Spinal cord (tissue), 10 donors: ENCODE measurements around the gene STRN. TPM values are rescaled to one million over a fixed set of nuclear protein-coding genes. Genes with fewer than 3 reads are reported as not detected.

Source experiments
- DNase-seq, 6 donors: peaks; one replicate each; pipeline versions ENCODE4 v3.0.0 to v3.0.0-alpha.2; 2013 to 2015; ENCODE audit warnings: low spot score in 6 of 6, low read depth in 4 of 6
- H3K27ac ChIP-seq: one replicate; pipeline ENCODE4 v1.5.1; 2013; ENCODE audit warnings: low read depth, low read length, control low read depth
- H3K27me3 ChIP-seq: one replicate; pipeline ENCODE4 v1.6.1; 2013; ENCODE audit warnings: low read length; ENCODE audit not compliant: control insufficient read depth, insufficient read depth
- H3K36me3 ChIP-seq: one replicate; pipeline ENCODE4 v1.6.1; 2013; ENCODE audit warnings: low read length; ENCODE audit not compliant: control insufficient read depth, insufficient read depth
- H3K4me1 ChIP-seq: one replicate; pipeline ENCODE4 v1.6.1; 2013; ENCODE audit warnings: low read length; ENCODE audit not compliant: control insufficient read depth, insufficient read depth
- H3K4me3 ChIP-seq: one replicate; pipeline ENCODE4 v1.5.1; 2013; ENCODE audit warnings: low read depth, low read length, control low read depth
- H3K9me3 ChIP-seq: one replicate; pipeline ENCODE4 v1.6.1; 2013; ENCODE audit warnings: low read length; ENCODE audit not compliant: control insufficient read depth, insufficient read depth
- WGBS: methylation state at CpG from one replicate; pipeline ENCODE4 v1.1.5; 2013; ENCODE audit warnings: missing lambda C conversion rate; ENCODE audit not compliant: insufficient coverage; 5-methylcytosine and 5-hydroxymethylcytosine counted together
- polyA plus RNA-seq, 2 donors: library from polyadenylated mRNA; unstranded; fragments of 120-200 nt; gene quantifications; one replicate each; pipeline ENCODE4 v1.2.1, GENCODE V29; 2013; ENCODE audit not compliant: insufficient read length in 2 of 2
- total RNA-seq, 2 donors: library from RNA; depleted of rRNA in 1 of 2; stranded (reverse); fragments of 120-200 nt in 1 of 2; fragments of >200 nt in 1 of 2; gene quantifications; one replicate each; pipeline versions ENCODE4 v1.2.3 to v1.2.4, GENCODE V29; 2013 to 2014
- donor health status: healthy.

The STRN gene
- total and polyA plus RNA-seq, 4 donors: 40.2 to 107 (median 62.8) TPM

GRCh38 chr2:36886664-36887063 is 79.7 kb downstream of the STRN start:
- Histone ChIP-seq H3K4me1 (no peaks in the 10 kb centered on the region), H3K9me3 (no peaks in the 10 kb centered on the region), H3K27ac (no peak overlapping the region), H3K4me3 (no peak overlapping the region), H3K27me3 (no peaks in the 10 kb centered on the region), H3K36me3 (peaks cover 8% of the 10 kb centered on the region)
- no CpG with 5 or more reads among the region's 1 CpG for WGBS
- DNase-seq: no peak

DNA sequence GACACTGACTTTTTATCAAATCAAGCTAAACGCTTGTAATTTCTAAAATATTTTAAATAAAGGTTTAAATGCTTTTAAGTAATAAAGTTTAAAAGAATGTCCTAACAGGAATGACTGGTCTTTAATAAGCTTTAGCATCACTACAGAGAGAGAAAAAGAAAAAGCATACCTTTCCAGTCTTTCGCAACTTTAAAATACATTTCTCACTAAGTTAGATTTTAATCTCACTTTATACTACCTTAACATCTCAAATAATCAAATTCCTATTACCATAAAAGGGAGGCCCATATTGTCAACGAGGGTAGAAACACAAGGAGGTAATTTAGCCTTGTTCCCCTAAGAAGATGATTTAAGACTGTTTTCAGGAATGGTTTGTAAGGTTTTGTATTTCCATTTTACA is 80.7 kb downstream of the STRN start:
- no CpG with 5 or more reads among the region's 3 CpGs for WGBS
- H3K27ac ChIP-seq: no peak overlapping the region
- no peak for DNase-seq

GRCh38 chr2:36882532-36882931 is 83.8 kb downstream of the STRN start:
- H3K36me3 ChIP-seq: peaks cover 12% of the 10 kb centered on the region
- H3K4me1 ChIP-seq: no peaks in the 10 kb centered on the region
- H3K27ac ChIP-seq: no peak overlapping the region
- WGBS: 94% methylated on average over 2 of the region's 3 CpGs
- H3K4me3 ChIP-seq: no peak overlapping the region
- no peaks in the 10 kb centered on the region for H3K27me3 ChIP-seq
- no peaks in the 10 kb centered on the region for H3K9me3 ChIP-seq
- DNase-seq: no peak

More for the DNA sequence above, 80.7 kb downstream of the STRN start:
- Histone ChIP-seq H3K9me3 (no peaks in the 10 kb centered on the region), H3K27me3 (no peaks in the 10 kb centered on the region), H3K4me1 (no peaks in the 10 kb centered on the region), H3K4me3 (no peak overlapping the region), H3K36me3 (peaks cover 5% of the 10 kb centered on the region)

- Histone ChIP-seq H3K27me3 (no peaks in the 10 kb centered on the region), H3K27ac (no peak overlapping the region), H3K4me1 (no peaks in the 10 kb centered on the region), H3K9me3 (no peaks in the 10 kb centered on the region), H3K36me3 (peaks cover 15% of the 10 kb centered on the region), H3K4me3 (no peak overlapping the region)
- no peak for DNase-seq
- no CpG with 5 or more reads among the region's 1 CpG for WGBS
Measured at GRCh38 chr2:36881816-36882215, 84.5 kb downstream of the STRN start.

- peaks cover 26% of the 10 kb centered on the region for H3K36me3 ChIP-seq
- 95% methylated on average over 2 of the region's 4 CpGs for WGBS
- DNase-seq: no peak
- no peaks in the 10 kb centered on the region for H3K27me3 ChIP-seq
- H3K4me1 ChIP-seq: no peaks in the 10 kb centered on the region
- no peak overlapping the region for H3K4me3 ChIP-seq
- H3K9me3 ChIP-seq: no peaks in the 10 kb centered on the region
- no peak overlapping the region for H3K27ac ChIP-seq
Measured at GRCh38 chr2:36878429-36878828, 87.9 kb downstream of the STRN start.

- H3K9me3 ChIP-seq: no peaks in the 10 kb centered on the region
- H3K27me3 ChIP-seq: no peaks in the 10 kb centered on the region
- WGBS: no CpG with 5 or more reads among the region's 1 CpG
- no peak overlapping the region for H3K4me3 ChIP-seq
- no peak overlapping the region for H3K27ac ChIP-seq
- no peak for DNase-seq
- H3K4me1 ChIP-seq: no peaks in the 10 kb centered on the region
- H3K36me3 ChIP-seq: peaks cover 15% of the 10 kb centered on the region
Measured at GRCh38 chr2:36871068-36871707, 95.1 kb downstream of the STRN start.

GRCh38 chr2:36869606-36870005 is 96.7 kb downstream of the STRN start:
- Histone ChIP-seq H3K36me3 (peaks cover 3% of the 10 kb centered on the region), H3K27me3 (no peaks in the 10 kb centered on the region), H3K4me1 (no peaks in the 10 kb centered on the region), H3K9me3 (no peaks in the 10 kb centered on the region), H3K4me3 (no peak overlapping the region), H3K27ac (no peak overlapping the region)
- no peak for DNase-seq
- no CpG with 5 or more reads among the region's 3 CpGs for WGBS

DNA sequence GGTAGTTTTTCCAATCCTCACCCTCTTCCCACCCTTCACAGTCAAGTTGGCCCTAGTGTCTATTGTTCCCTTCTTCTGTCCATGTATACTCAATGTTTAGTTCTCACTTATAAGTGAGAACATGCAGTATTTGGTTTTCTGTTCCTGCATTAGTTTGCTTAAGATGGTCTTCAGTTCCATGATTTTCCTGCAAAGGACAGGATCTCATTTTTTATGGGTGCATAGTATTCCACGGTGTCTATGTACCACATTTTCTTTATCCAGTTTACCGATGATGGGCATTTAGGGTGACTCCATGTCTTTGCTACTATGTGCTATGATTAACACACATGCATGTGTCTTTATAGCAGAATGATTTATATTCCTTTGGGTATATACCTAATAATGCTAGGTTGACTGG is 104.4 kb downstream of the STRN start:
- no CpG with 5 or more reads among the region's 2 CpGs for WGBS
- Histone ChIP-seq H3K4me3 (no peak overlapping the region), H3K27me3 (no peaks in the 10 kb centered on the region), H3K27ac (no peak overlapping the region), H3K9me3 (no peaks in the 10 kb centered on the region), H3K36me3 (peaks cover 14% of the 10 kb centered on the region), H3K4me1 (no peaks in the 10 kb centered on the region)
- DNase-seq: no peak

- no CpG with 5 or more reads among the region's 1 CpG for WGBS
- Histone ChIP-seq H3K36me3 (peaks cover 14% of the 10 kb centered on the region), H3K4me3 (no peak overlapping the region), H3K27ac (no peak overlapping the region), H3K4me1 (no peaks in the 10 kb centered on the region), H3K9me3 (no peaks in the 10 kb centered on the region), H3K27me3 (no peaks in the 10 kb centered on the region)
- no peak for DNase-seq
Measured at GRCh38 chr2:36859366-36859792, 107.0 kb downstream of the STRN start.

DNA sequence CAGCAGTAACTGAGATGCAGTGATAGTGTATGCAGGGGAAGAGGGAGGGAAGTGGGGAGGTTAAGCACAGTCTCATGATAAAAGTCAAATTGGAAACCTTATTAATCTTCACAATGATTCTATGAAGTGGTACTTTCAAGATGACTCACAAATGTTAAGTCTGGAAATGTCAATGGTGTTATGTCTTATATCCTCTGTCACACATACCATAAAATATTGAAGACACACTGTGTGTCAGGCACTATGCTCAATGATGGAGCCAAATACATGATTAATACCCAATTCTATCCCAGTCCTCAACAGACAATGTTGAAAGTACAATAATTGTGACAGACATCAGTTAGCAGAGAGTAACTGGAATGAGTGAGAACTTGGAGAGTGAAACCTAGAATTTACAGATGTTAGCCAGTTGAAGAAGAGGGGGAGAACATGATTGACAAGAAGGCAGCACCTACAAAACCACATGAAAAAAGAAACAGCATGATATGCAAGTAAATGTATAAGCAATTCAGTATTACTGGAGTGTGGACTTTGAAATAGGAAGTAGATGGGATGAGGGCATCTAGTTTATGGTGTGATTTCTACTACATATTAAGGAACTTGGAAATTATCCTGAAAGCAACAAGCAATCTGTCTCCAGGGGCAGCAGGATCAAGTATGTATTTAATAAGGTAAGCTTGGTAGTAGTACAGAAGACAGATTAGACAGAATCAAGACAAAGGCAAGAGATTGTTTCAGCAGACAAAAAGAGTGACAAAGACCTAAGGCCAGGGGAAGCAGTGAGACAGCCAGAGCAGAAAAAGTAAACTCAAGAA is 107.6 kb downstream of the STRN start:
- Histone ChIP-seq H3K27me3 (no peaks in the 10 kb centered on the region), H3K36me3 (peaks cover 14% of the 10 kb centered on the region), H3K4me3 (no peak overlapping the region), H3K27ac (no peak overlapping the region), H3K4me1 (no peaks in the 10 kb centered on the region), H3K9me3 (no peaks in the 10 kb centered on the region)
- DNase-seq: no peak
